HG03025 (cell line): ENCODE results near the gene PPP2R5A.

ENCODE experiments used
- ATAC-seq: cut with Tn5 transposase; IDR thresholded peaks from one replicate; pipeline ENCODE4 v1.9.1; 2021; ENCODE audit warnings: mild to moderate bottlenecking, moderate library complexity; ENCODE audit not compliant: unreplicated experiment, low FRiP score

The PPP2R5A gene

DNA sequence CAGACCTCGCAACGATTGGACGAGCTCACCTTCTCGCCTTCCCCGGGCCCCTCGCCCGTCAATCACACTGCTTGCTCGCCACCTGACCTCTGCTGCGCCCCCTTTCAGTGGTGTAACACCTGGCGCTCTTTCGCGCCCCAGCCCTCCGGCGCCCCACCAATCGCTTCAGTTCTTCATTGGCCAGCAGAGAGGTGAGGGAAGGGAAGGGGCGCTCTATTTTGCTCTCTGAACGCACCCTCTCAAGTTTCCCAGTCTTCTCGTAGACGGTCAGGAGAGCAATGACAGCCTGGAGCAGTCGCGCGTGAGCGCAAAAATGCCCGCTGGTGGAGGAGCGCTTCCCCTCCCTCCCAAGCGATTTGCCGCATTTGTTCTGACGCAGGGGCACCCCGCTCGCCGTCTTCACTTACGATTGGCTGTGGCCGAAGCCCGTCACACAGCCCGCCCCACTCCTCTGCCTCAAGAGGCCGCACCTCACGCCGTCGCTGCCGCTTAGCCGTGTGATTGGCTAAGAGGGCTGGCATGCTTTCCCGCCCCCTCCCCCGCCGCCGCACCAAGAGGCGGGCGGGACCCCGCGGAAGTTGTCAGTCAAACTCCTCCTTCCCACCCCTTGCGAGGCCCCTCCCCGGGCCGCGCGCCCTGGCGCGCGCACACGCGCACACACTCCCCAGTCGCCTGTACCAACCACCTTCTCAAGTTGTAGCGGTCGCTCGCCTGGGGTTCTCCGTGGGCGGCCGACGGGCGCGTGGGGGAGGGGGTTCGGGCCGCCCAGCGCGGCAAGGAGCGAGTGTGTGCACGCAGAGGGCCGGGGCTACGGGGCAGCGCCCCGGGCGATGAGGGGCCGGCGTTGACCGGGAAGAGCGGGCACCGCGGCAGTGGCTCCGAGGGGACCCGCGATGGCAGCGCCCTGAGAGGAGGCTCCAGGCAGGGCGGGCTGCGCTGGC lies at the start of gene PPP2R5A:
PPP2R5A (plus strand) TSS at position 667 of the 941 bp plus-strand sequence. CDS start 701 bp downstream, outside the sequence.
- peak; percentile 92 for ATAC-seq

DNA sequence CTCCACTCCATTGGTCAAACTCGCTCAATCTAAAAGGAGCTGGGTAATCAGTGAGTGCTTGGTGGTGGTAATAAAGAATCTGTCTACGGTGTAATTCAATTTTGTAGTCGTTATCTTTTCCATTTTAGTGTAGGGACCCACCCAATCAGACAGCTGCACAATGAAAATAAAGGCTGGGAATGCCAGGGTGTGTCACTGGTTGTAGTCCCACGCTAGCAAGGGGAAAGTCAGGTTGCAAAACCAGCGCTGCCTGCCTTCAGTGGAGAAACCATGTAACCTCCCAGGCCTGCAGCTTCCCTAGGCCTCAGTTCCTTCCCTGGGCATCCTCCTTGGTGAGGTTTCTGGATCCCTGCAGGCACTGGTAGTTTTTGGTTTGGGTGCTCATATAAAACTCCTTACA lies 49.4 kb upstream of the PPP2R5A start:
- ATAC-seq: no peak

GRCh38 chr1:212236664-212237220 lies 48.5 kb upstream of the PPP2R5A start:
- ATAC-seq: no peak

DNA sequence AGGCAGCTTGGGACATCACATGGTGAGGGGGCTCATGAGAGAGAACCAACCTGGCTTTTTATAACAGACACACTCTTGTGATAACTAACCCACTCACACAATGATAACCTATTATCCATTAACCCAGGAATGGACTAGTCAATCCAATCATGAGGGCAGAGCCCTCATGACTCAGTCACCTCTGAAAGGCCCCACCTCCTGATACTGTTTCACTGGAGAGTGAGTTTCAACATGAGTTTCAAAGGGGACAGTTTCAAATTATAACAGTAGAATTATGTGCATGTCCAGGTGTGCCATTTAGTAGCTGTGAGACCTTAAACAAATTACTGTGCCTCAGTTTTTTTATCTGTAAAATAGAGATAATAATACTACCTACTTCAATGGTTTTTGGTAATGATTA lies 47.6 kb upstream of the PPP2R5A start:
- no peak for ATAC-seq

GRCh38 chr1:212238552-212238951 lies 46.7 kb upstream of the PPP2R5A start:
- no peak for ATAC-seq

DNA sequence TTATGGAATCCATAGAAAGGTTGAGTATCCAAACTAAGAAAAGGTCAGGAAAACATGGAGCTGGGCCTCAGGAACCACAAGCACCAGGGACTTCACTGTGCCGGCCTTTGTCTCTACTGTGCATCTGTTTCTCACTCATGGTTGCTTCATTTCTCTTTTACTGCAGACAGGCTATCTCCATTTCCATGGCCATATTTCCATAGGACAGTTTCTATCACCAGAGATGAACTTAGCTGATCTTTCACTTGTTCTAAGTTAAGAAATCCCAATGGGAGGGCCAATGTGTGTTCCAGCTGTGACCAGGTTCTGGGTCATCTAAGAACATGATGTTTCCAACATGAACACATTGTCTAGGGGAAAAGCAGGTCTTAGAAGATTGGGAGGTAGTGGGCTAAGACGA lies 43.7 kb upstream of the PPP2R5A start:
- no peak for ATAC-seq

DNA sequence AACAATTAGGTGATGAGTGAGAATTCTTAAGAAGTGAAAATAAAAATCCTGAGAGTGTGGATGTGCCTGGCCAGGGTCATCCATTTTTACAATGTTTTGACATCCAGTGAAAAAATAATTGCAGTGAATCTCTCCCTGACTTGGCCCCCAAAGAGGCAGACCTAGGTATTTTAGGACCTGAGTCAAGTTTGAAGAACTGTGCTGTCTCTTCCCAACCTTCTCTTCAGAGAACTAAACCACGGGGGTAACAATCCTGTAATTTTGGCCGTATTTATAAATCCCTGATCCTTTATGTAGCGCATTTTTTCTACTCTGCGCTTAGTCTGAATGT lies 43.3 kb upstream of the PPP2R5A start:
- no peak for ATAC-seq

- no peak for ATAC-seq
These were observed 42.8 kb upstream of the PPP2R5A start for GRCh38 chr1:212242288-212242984.

DNA sequence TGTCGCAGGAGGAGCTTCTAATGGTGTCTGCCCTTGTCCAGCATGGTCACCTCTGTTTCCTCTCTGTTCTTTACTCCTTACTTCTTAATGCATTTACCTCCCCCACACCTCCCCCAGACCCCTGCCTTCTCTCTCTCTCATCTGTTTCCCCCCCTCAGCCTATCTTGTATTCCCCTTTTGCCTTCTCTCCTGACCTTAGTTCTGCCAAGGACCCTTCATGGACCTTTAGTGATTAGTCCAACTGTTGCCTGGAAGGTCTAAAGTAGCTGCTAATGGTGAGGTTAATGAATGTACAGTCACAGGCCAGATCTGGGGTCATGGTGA lies 42.3 kb upstream of the PPP2R5A start:
- ATAC-seq: no peak

- ATAC-seq: no peak
These were observed 40.8 kb upstream of the PPP2R5A start for GRCh38 chr1:212244441-212244840.

GRCh38 chr1:212247179-212247721 lies 38.0 kb upstream of the PPP2R5A start:
- no peak for ATAC-seq

- no peak for ATAC-seq
These were observed 37.2 kb upstream of the PPP2R5A start for GRCh38 chr1:212247988-212248387.

GRCh38 chr1:212254853-212255363 lies 30.3 kb upstream of the PPP2R5A start:
- ATAC-seq: no peak

- ATAC-seq: no peak
These were observed 29.4 kb upstream of the PPP2R5A start for GRCh38 chr1:212255705-212256307.

GRCh38 chr1:212256369-212256768 lies 28.8 kb upstream of the PPP2R5A start:
- no peak for ATAC-seq

GRCh38 chr1:212257157-212257556 lies 28.1 kb upstream of the PPP2R5A start:
- ATAC-seq: no peak

DNA sequence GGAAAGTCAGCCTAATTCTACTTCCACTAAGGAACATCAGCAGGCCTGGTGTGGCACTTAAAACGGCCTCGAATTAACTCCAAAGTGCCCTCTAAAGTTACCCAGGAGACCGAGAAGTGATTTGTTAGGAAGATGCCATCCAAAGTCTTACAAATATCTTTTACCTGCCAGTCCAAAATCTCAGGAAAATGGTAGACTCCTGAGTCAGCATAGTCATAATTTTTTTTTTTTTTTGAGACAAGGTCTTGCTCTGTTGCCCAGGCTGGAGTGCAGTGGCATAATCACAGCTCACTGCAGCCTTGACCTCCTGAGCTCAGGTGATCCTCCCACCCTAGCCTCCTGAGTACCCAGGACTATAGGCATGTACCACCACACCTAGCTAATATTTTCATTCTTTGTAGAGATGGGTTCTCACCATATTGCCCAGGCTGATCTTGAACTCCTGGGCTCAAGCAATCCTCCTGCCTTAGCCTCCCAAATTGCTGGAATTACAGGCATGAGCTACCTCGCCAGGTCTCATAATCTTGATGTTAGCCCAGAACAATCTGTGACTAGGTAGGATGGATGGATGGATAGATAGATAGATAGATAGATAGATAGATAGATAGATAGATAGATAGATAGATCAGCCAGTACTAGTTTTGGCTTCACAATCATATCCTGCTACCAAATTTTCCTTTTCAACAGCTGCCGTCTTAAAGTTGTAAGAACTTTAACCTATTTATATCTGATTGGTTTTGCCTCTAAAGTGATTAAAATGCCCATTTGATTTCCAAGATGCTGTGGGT lies 25.3 kb upstream of the PPP2R5A start:
- no peak for ATAC-seq

- ATAC-seq: no peak
These were observed 24.5 kb upstream of the PPP2R5A start for GRCh38 chr1:212260557-212261355.

DNA sequence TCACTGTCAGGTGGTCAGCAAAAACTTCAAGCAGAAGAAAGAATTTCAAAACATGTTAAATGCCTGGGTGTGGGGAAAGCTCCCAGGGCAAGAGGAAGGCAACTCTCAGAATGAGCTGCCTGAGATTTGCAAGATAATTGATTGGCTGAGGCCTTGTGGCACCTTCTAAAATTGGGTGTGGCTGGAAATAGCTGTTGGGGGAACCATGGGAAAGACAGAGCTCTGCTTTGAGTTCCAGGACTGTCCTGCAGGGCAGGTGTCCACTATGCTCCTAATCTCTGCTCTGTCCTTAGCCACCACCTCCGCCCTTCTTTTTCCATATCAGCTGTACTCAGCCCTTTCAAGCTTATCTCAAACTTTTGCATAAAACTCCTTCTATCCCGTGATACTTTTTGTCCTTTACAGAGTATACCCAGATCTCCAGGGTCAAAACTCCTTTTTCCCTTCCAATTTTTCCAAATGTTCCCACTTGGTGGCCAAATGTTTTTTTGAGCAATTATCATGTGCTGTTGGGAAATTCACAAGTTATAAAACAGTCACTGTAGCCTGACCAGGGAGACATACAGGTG lies 23.8 kb upstream of the PPP2R5A start:
- no peak for ATAC-seq
